Right cardiac atrium (tissue), 5 donors: ENCODE measurements around the gene SPRY1. TPM values are rescaled to one million over a fixed set of nuclear protein-coding genes. Genes with fewer than 3 reads are reported as not detected.

Experiments
- ATAC-seq, 2 donors: fragments of 200-7000 bp; cut with Tn5 transposase; one replicate each; pipeline versions ENCODE4 v1.8.0 to v1.9.1; 2020; ENCODE audit warnings: moderate library complexity in 2 of 2, mild to moderate bottlenecking in 1 of 2
- DNase-seq, 3 donors: peaks; one replicate each; pipeline ENCODE4 v3.0.0-alpha.2; 2020
- H3K27ac ChIP-seq: one replicate; pipeline ENCODE4 v1.5.1; 2013; ENCODE audit warnings: mild to moderate bottlenecking, low read length, control low read depth, moderate library complexity
- H3K27me3 ChIP-seq: one replicate; pipeline ENCODE4 v1.6.1; 2013; ENCODE audit not compliant: control insufficient read depth, insufficient read depth
- H3K4me1 ChIP-seq: one replicate; pipeline ENCODE4 v1.6.1; 2013; ENCODE audit warnings: low read length; ENCODE audit not compliant: control insufficient read depth, insufficient read depth
- H3K4me3 ChIP-seq: one replicate; pipeline ENCODE4 v1.5.1; 2013; ENCODE audit warnings: low read length, control low read depth
- H3K9me3 ChIP-seq: one replicate; pipeline ENCODE4 v1.6.1; 2013; ENCODE audit warnings: low read length; ENCODE audit not compliant: control insufficient read depth
- WGBS: extraction: QIAGEN DNeasy Blood & Tissue Kit; methylation state at CpG from one replicate; pipeline ENCODE4 v1.1.7; 2013; 5-methylcytosine and 5-hydroxymethylcytosine counted together
- intact Hi-C, 4 donors: fragments of 100-400 bp; cut with DNase I; formaldehyde crosslinking; loops; one replicate each; pipeline versions ENCODE4 v1.11.0 to v1.14.0; 2022 to 2023
- polyA plus RNA-seq: library from polyadenylated mRNA; stranded (reverse); fragments of 200-250 nt; gene quantifications from one replicate; pipeline ENCODE4 v1.2.3, GENCODE V29; 2013
- total RNA-seq, 4 donors: library from RNA; stranded (reverse); fragmentation: NEBNext Ultra II Directional; extraction: Animal tissue kit (Norgen Biotek cat#: 25700); gene quantifications; one replicate each; pipeline ENCODE4 v1.2.1, GENCODE V29; 2021
- donor health status: healthy with polysubstance abuse.
- donor health status: DM: no; HTN: yes; CAD: no.
- donor health status: DM: no; HTN: no; CAD: no.
- donor health status: DM: no; HTN: yes; CAD: no; lungs with severe emphysema.
- donor health status: DM: yes; HTN: yes; CAD: no.

SPRY1 gene
- total and polyA plus RNA-seq, 5 donors = 21.3 to 60.4 (median 42.0) TPM

DNA sequence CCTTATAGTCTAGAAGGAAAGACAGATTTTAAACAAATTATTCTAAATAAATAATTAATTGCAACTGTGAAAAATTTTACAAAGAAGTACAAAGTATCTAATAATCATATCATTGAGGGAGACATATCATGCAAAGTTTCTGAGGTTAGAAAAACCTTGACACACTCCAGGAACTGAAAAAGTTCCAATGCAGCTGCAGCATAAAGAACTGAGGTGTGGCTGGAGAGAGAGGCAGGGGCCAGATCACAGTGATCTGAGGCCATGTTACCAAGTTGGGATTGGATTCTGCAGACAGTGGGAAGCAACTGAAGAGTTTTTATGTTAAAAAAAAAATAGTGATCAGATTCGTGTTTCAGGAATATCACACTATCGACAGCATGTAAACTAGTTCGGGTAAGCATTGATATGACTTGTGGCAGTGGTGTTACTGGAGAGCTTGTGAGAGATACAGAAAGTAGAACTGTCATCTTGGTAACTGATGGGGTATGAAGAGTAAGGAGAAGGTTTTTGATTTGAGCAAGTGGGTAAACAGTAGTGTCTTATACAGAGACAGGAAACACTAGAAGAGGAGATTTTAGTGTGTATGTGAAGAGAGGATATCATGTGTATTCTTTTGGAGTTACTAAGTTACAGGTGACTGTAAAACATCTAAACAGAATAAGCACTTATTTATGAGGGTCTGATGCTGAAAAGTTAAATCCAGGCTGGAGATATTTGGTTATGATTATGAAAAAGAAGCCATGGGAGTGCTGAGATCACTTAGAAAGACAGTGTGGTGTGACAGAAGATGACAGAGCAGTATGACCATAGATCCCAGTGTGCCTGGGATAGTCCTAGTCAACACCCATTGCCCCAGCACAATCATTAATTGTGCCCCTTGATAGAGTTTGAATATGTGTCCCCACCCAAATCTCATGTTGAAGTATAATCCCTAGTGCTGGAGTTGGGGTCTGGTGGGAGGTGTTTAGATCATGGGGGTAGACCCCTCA is 15.6 kb upstream of the SPRY1 start:
- intact Hi-C loops = loop anchor here in 1 of 4 donors (10.0 kb wide), 1 partner anchor 256 kb away; no protein-coding TSS in a partner anchor
- Histone ChIP-seq H3K27me3 (no peaks in the 10 kb centered on the region), H3K4me3 (no peak overlapping the region), H3K4me1 (no peaks in the 10 kb centered on the region), H3K27ac (no peak overlapping the region), H3K9me3 (no peaks in the 10 kb centered on the region)
- ATAC-seq = no peak
- DNase-seq = no peak
- 95% methylated on average over 3 of the region's 3 CpGs for WGBS

DNA sequence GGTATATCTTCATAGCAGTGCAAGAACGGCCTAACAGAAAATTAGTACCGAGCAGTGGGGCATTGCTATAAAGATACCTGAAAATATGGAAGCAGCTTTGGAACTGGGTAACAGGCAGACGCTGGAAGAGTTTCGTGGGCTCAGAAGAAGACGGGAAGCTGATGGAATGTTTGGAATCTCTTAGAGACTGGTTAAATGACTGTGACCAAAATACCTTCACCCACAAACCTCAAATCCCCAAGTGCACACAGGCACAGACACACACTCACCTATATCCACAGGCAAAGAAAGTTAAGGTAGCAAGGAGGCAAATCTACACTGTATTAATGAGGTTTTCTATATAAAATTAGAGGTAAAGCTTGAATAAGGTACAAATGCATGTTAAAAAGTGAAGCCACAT is 14.6 kb upstream of the SPRY1 start:
- Histone ChIP-seq H3K9me3 (no peaks in the 10 kb centered on the region), H3K4me3 (no peak overlapping the region), H3K4me1 (no peaks in the 10 kb centered on the region), H3K27me3 (no peaks in the 10 kb centered on the region), H3K27ac (no peak overlapping the region)
- intact Hi-C loops = loop anchor here in 1 of 4 donors (10.0 kb wide), 1 partner anchor 257 kb away; no protein-coding TSS in a partner anchor
- 83% methylated on average over 5 of the region's 5 CpGs for WGBS
- no peak for ATAC-seq
- no peak for DNase-seq

DNA sequence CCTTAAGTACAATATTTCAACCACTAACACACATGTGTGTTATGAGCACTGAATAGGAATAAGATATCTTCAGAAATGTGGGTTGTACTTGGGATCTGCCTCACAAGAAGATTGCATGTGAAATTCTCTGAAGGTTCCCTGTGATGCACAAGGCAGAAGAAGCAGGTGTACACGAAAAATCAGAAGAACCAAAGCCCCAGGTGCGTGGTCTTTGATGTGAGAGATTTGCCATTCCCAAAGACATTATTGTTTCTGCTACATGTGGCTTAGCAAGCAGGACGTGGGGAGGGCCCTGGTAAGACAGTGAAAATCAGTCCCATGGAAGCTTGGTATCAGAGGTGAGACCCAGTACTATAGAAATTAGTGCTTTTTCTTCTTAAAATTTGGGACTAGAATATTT is 13.0 kb upstream of the SPRY1 start:
- 89% methylated on average over 3 of the region's 3 CpGs for WGBS
- intact Hi-C loops = loop anchor here in 1 of 4 donors (10.0 kb wide), 1 partner anchor 259 kb away; no protein-coding TSS in a partner anchor
- Histone ChIP-seq H3K27me3 (no peaks in the 10 kb centered on the region), H3K27ac (no peak overlapping the region), H3K4me3 (no peak overlapping the region), H3K9me3 (no peaks in the 10 kb centered on the region), H3K4me1 (no peaks in the 10 kb centered on the region)
- ATAC-seq (no peak), DNase-seq (no peak)

DNA sequence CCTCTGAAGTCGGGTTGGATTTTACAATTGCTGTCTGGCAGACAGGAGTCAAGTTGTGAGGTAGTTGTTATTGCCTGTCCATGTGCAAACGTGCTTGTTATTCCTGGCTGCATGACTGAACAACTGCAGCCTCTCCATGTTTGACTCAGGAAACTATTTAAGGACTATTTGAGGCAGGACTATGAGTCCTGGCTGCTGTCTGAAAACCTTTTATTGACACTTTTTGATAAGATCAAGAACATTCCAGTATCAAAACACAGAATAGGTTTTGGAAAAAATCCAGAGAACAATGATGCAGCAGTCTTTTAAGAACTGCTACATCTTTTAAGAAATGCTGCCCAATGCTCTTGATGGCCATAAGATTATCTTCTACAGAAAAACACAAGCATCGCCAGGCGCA is 10.0 kb upstream of the SPRY1 start:
- no peak overlapping the region for H3K27ac ChIP-seq
- no peaks in the 10 kb centered on the region for H3K4me1 ChIP-seq
- DNase-seq (peak in 1 of 3 donors; percentile 13), ATAC-seq (peak; percentile 65 to 87)
- 54% methylated on average over 4 of the region's 4 CpGs for WGBS
- H3K4me3 ChIP-seq = no peak overlapping the region
- no peaks in the 10 kb centered on the region for H3K27me3 ChIP-seq
- no peaks in the 10 kb centered on the region for H3K9me3 ChIP-seq
- intact Hi-C loops = loop anchor here in 1 of 4 donors (10.0 kb wide), 1 partner anchor 262 kb away; no protein-coding TSS in a partner anchor

GRCh38 chr4:123390846-123391456 is 5.6 kb upstream of the SPRY1 start:
- intact Hi-C loops = loop anchor here in 3 of 4 donors (10.0 kb wide), 4 partner anchors 146 to 724 kb away; no protein-coding TSS in a partner anchor
- no peaks in the 10 kb centered on the region for H3K4me1 ChIP-seq
- WGBS = 42% methylated on average over 3 of the region's 3 CpGs

GRCh38 chr4:123393721-123394120 is 2.9 kb upstream of the SPRY1 start:
- no peak overlapping the region for H3K27ac ChIP-seq
- no peak overlapping the region for H3K4me3 ChIP-seq
- intact Hi-C loops = loop anchor here in 3 of 4 donors (10.0 kb wide), 4 partner anchors 149 to 721 kb away; no protein-coding TSS in a partner anchor
- DNase-seq = no peak
- no peak for ATAC-seq
- H3K27me3 ChIP-seq = no peaks in the 10 kb centered on the region
- H3K9me3 ChIP-seq = no peaks in the 10 kb centered on the region
- H3K4me1 ChIP-seq = no peaks in the 10 kb centered on the region
- 79% methylated on average over 5 of the region's 5 CpGs for WGBS

More at GRCh38 chr4:123390846-123391456, 5.6 kb upstream of the SPRY1 start:
- Histone ChIP-seq H3K27ac (no peak overlapping the region), H3K9me3 (no peaks in the 10 kb centered on the region), H3K4me3 (no peak overlapping the region), H3K27me3 (no peaks in the 10 kb centered on the region)
- no peak for ATAC-seq
- no peak for DNase-seq

DNA sequence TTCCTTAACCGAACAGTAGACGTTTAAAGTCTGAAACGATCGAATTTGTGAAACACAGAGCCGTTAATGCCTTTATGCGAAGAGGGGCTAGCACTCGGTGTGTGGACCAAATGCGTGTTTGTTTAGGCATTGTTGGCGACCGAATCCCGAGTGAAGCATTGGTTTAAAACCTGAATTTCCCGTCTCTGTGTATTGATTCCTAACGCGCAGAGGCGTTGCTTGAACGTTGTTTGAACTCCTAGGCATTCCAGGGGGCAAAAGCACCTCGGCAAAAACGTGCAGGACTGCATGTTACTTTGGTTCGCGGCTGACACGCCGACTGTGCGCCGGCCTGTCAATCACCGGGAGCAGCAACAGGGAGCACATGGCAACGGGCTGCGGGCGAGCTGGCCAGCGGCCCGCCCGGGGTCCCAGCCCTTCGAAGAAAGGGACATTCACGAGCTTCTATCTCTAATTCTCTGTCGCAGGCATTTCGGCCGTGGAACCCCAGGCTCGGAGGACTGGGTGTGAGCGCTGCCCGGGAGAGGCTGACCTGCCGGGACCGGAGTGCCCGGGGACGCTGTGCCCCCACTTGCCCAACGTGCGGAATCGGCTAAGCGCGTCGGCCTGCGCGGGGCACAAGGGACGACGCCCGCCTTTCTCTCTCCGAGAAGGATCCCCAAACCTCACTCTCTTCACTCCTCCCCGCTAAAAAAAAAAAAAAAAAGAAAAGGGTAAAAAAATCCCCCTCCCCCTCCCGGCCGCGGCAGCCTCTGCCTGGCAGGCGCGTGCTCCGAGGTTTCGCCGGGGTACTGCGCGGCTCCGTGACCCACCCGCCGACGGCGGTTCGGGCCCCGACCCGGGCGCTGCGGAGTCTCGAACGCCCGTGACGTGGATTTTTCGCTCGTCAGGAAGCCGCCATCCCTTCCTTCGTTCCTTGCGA is 810 bp downstream of the SPRY1 start:
- Histone ChIP-seq H3K27ac (peak overlapping the region; percentile 96), H3K4me3 (peak overlapping the region; percentile 63), H3K4me1 (no peaks in the 10 kb centered on the region), H3K27me3 (no peaks in the 10 kb centered on the region), H3K9me3 (no peaks in the 10 kb centered on the region)
- DNase-seq (peak; percentile 47 to 83 (median 70)), ATAC-seq (peak; percentile 41 to 49)
- under 1% methylated on average over 85 of the region's 85 CpGs for whole genome bisulfite sequencing
- intact Hi-C loops = loop anchor here in 3 of 4 donors (10.0 kb wide), 4 partner anchors 153 to 717 kb away; no protein-coding TSS in a partner anchor

- ATAC-seq = peak; percentile 69 to 76
- DNase-seq = peak; percentile 62 to 82 (median 77)
- Histone ChIP-seq H3K9me3 (no peaks in the 10 kb centered on the region), H3K4me3 (peak overlapping the region; percentile 63), H3K27me3 (no peaks in the 10 kb centered on the region), H3K27ac (peak overlapping the region; percentile 39), H3K4me1 (no peaks in the 10 kb centered on the region)
- intact Hi-C loops = loop anchor here in 3 of 4 donors (10.0 kb wide), 4 partner anchors 153 to 717 kb away; no protein-coding TSS in a partner anchor
- under 1% methylated on average over 93 of the region's 94 CpGs for WGBS
Measured at GRCh38 chr4:123398066-123398852, 1.7 kb downstream of the SPRY1 start.

- peak overlapping the region; percentile 39 for H3K27ac ChIP-seq
- whole genome bisulfite sequencing = under 1% methylated on average over 41 of the region's 41 CpGs
- ATAC-seq (peak; percentile 46 to 55), DNase-seq (peak; percentile 49 to 81 (median 80))
- H3K27me3 ChIP-seq = no peaks in the 10 kb centered on the region
- no peaks in the 10 kb centered on the region for H3K9me3 ChIP-seq
- H3K4me1 ChIP-seq = no peaks in the 10 kb centered on the region
- peak overlapping the region; percentile 63 for H3K4me3 ChIP-seq
- intact Hi-C loops = loop anchor here in 3 of 4 donors (10.0 kb wide), 4 partner anchors 154 to 716 kb away; no protein-coding TSS in a partner anchor
Measured at GRCh38 chr4:123398853-123399626, 2.4 kb downstream of the SPRY1 start.
